GM18951 (cell line): ENCODE results near the gene MACROH2A1.

Experiments
- POLR2A ChIP-seq: IDR thresholded peaks from 4 replicates; pipeline ENCODE4 v1.6.1; 2011; ENCODE audit warnings: mild to moderate bottlenecking; ENCODE audit not compliant: insufficient read length, insufficient read depth; ENCODE audit errors: extremely low read depth
- in situ Hi-C: fragments of 300-500 bp; cut with MboI; formaldehyde crosslinking; loops from one replicate; pipeline ENCODE4 v1.12.0; 2022; ENCODE audit warnings: low sequenced_read_pairs, mixed read lengths, inconsistent platforms; ENCODE audit not compliant: unreplicated experiment

The MACROH2A1 gene

DNA sequence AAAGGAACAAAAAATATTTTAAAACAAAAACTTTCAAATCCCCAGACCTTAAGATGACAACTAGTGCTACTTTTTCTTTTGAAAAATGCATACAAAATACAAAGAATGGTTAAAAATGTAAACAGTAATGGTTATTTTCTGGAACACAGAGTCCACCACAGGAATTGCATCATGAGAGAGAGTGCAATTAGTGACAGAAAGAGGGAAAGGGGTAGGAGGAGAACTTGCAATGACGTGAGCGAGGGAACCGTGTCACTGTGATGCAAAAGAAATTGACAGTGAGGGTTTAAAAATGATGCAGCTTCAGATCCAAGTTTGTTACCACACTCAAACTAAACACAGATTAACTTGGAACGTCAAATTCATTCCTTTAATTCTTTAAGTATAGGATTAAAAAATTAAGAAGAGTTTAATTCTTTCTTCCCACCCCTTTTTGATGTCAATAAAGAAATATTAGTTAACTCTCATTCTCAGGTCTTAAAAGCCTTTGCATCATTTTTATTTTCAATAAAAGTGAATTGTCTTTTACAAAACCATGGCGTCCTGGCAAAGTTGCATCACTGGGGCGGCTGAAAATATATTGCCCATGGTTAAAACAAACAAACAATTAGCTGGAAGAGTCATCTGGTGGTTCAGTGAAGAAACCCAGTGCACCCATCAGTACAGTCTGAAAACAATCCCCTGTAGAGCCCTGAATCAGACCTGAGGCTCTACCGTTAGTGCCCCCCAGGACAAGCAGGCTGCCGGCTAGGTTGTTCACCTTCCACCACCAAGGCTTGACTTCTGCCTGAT, 39.5 kb downstream of the MACROH2A1 start:
- in situ Hi-C loops, result no loop called here
- no peak for TF ChIP-seq POLR2A

DNA sequence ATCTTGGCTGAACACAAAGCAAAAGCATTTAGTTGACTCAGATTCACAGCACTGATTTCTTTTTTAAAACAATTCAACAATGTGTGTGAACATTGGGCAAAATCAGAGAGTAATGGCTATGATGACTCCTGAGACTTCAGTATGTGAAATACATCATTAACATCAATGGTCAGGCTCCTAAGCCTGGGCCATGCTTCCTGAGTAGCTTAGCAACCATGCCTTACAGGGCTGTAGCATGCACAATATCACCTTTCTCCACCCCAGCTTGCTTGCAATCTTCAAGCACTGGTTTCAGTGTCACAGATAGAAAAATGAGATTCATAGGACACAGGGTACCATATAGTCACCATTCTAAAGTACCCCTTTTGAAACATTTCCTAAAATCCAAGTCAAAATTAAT, 41.3 kb downstream of the MACROH2A1 start:
- in situ Hi-C loops, result no loop called here

DNA sequence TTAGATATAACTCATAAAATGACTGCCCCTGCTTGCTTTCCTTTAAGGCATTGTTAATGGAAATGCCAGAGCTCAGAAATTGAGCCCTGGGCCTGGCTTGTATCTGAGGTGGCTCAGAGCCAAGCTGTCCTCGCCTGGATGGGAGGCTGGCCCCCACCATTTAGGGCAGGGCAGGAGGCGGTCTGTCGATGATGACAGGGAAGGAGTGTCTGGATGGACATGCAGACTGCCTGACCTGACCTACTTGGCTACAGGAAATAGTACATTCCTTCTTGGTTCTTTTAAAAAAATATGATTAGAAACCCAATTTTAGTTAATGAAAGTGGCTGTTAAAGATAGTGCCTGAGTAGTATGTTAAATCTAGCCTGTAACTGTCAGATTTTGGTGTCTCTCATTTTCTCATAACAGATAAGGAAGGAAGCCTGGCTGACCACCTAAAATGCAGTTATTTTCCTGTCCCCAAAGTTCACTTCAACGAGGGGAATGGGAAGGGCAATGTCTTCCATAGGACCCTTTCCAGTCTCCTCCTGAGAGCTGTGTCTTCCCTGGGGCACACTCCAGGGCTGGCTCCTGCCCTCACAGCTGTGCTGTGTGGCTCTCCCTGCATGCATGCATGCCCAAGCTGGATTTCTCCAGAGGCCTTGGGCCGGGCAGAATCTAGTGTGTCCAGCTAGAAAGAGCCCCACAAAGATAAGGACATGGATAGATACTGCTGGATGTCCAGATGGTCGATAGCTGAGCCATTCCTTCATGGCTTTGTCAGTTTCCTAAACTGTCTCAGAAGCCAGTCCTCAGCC, 42.3 kb downstream of the MACROH2A1 start:
- TF ChIP-seq POLR2A, result no peak

More for the DNA sequence above, 41.3 kb downstream of the MACROH2A1 start:
- TF ChIP-seq POLR2A, result no peak

DNA sequence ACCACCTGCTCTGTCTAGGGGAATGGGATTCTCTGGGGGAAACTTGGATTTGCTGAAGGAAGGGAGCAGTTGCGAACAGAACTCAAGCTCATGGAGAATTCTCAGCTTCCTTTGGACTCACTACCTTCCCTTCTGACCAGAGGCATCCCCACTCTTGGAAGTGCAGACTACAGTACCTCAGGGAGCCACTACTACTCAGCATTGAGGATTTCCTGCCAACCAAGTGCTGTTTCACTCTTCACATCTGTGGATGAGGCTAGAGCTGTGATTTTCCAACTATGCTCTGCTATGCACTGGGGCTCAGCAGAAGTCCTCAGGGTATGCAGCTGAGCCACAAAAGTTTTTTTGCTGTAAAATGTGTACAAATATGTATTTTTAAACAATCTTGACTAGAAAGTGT, 43.9 kb downstream of the MACROH2A1 start:
- no peak for TF ChIP-seq POLR2A
- in situ Hi-C loops, result no loop called here

More for the DNA sequence above, 42.3 kb downstream of the MACROH2A1 start:
- in situ Hi-C loops, result no loop called here

DNA sequence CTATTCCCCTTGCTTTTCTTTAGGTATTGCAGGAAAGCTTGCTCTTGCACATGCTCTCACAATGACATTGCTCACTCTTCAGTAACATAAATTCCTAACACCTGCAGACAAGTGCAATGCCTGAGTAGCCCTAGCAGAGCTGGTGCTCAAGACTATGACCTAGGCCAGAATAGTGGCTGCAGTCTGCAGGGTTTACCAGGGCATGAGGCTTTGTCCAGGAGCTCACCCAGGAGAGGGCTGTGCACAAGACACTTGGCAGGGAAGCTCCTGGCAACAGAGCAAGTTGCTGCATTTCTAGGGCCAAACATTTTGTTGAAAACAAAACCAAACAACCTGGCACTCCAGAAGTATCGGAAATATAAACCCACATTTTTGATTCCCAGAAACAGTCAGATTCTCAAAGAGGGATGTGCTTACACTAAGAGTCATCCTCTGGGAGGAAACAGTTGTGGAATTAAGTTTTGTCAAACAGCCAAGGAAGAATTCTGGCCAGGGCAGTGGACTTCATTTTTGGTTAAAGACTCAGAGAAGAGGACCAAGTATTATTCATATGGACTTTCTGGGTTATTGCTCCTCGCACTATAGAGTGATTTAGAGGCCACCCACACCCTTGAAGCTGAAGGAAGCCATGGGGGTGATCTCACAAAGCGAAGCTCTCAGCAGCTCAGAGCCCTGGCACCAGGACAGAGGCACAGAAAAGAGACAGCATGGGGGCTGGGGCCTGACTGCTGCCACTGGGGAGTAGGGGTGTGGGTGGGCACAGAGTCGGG, 44.9 kb downstream of the MACROH2A1 start:
- in situ Hi-C loops, result no loop called here
- no peak for TF ChIP-seq POLR2A

DNA sequence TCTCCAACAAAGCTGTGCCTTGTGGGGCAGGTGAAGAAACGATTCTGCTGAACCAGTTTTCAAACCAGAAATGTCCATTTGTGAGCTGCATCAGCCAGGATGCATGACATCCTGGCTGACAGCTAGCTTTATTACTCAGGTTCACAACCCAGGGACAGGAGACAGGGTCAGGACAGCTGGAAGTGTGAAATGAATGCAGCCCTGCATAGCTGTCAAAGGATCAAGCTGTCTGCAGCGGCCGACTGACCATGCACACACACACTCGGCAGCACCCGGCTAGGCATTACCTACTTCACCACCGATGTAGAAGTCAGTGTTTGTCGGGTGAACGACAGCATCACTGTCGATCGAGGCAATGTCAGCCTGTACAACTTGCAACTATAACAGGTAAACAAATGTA, 48.5 kb downstream of the MACROH2A1 start:
- no peak for TF ChIP-seq POLR2A
- in situ Hi-C loops, result no loop called here

DNA sequence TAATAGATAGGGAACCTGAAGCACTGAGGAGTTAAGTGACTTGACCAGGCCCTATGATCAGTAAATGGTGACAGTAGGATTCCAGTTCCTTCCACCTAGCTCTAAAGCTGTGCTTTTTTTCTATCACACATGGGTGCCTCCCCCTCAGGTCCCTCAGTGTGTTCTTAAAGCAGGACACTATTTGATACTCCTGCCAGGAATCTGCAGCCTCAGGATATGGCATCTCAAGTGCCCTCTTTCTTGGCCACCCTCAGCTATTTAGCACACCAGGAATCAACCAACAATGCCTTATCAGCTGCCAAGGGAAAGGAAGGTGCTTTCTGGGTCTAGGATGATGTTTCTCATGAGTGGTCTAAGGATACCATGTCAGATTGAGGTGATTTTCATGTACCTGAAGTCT, 49.1 kb downstream of the MACROH2A1 start:
- no peak for TF ChIP-seq POLR2A
- in situ Hi-C loops, result no loop called here

DNA sequence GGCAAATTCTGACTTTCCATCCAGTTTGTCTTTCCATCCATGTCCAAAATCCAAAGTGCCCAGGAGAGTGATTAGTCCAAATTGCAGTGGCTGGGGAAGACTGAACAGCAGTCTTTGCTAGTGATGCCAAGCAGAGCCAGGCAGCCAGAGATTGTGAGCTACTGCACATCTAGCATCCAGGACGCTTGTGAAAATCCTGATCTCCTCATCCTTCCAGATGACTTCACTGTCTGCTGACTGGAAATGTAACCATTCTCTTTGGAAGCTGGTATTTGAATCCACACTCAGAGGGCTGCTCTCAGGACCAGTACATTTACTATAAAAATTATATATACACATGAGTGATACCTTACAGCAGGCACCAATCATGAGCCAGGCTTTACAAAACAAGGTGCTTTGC, 49.6 kb downstream of the MACROH2A1 start:
- TF ChIP-seq POLR2A, result no peak
- in situ Hi-C loops, result no loop called here

DNA sequence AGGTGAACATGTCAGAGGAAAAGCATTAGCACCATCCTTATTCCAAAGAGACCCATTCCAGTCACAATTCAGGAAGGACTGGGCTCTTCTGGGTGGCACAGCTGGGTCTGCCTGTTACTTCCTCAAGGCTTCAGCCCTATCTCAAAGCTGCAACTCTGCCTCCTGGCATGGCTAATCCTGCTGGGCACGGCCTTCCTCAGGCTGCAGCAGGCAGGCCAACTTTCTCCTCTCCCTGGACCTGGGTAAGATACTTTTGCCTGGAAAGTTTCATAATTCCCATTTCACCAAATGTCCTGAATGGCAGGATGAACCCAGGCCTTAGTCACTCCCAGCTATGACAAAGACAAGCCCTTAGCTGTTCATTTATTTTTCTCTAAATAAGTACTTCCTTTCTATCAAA, 50.1 kb downstream of the MACROH2A1 start:
- no peak for TF ChIP-seq POLR2A
- in situ Hi-C loops, result no loop called here

DNA sequence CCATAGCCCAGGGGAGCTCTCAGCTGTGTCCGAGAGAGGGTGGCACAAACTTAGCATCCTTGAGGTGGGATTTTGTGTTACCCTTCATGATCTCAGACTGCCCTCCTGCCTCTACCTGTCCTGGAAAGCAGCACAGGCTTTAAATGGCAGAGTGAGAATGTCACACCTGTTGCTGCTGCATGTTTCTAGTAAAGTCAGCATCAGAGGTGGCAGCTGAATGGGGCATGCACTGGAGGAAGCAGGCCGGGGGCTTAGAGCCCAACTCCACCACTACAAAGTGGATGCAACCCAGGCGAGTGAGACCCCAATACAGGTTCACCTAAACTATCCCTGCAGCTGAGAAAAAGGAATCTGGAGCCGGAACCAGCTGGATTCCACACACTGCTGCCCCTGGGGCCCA, 51.6 kb downstream of the MACROH2A1 start:
- TF ChIP-seq POLR2A, result no peak
- in situ Hi-C loops, result no loop called here

DNA sequence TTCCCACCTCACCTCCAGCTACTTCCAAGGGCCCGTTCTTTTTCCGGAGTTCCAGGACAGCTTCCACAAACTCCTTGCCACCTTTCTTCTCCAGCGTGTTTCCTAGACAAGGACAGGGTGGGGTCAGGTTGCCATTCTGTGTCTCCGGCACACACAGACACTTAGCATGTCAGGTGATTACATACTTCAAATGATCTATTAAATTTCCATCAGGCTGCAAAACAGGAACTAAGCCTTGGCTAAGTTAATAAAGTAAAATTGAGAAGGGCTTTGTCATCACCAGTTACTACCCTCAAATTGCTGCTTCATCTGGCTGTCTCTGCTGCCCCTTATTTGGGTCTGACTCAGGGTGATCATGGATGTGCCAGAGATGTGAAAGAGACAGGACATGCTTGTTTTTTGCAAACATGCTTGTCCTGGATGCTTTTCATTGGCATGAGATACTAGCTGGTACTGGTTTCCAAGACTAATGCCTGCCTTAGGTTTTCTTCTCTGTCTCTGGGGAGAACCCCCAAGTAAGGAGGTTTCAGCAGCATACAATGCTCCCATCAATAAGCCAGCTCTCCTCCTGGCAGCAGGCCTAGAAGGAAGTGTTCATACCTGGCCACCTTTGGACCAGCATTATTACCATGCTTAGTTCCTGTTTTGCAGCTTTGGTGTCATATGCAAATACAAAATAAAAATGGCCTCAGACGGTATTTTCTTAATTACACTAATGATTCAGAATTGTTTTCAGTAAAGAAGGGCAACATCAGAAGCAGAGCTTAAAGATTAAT, 52.9 kb downstream of the MACROH2A1 start:
- in situ Hi-C loops, result no loop called here
- TF ChIP-seq POLR2A, result no peak

DNA sequence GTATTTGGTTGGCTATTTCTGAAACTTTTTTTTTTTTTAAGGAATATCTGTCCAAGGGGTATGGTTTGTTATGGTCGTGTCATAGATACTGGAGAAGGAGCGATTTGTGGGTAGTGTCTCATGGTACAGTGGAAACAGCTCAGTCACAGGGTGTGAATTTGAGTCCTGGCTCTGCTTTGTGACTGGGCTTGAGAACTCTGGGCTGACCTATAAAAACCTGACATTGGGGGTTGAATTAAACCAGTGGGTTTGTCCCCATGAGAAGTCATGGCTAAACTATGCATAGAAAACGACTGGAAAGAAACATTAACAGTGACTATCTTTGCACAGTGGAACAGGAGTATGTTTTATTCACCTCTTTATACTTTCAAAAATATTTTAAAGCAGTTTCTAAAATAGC, 54.7 kb downstream of the MACROH2A1 start:
- in situ Hi-C loops, result no loop called here
- no peak for TF ChIP-seq POLR2A
